Measurements from ENCODE around the gene FETUB. TPM values are rescaled to one million over a fixed set of nuclear protein-coding genes. Genes with fewer than 3 reads are reported as not detected.

The FETUB gene
- total and polyA plus RNA-seq, 2 donors (not counting 3 experiments of a cell fraction or from before 2014, with no cell fraction given) = not detected

DNA sequence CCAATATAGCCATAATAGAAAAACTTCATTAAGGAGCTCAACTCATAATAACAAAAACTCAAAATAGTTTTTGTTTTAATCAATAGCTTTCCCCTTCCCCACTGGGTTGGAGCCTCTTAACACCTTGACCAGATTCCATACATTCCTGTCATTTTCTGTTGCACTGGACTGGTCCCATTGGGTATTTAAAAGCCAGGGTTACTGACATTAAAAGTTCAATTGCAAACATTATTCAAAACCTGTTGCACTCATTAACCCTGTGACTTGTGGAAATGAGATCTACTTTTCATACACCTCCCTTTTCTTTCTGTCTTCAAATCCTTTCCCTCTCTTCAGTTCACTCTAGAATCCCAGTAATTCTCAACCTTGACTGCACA is 23.9 kb downstream of the FETUB start:
- H3K27me3 ChIP-seq (ENCODE audit: control insufficient read depth in 2 of 2, insufficient read depth in 2 of 2, low read length in 2 of 2) = peaks cover 0 to 2% of the 10 kb centered on the region in 2 experiments
- CTCF ChIA-PET = no interaction called here
- H3K9ac ChIP-seq (replicated peaks; ENCODE audit: extremely low read depth, insufficient read depth, low read length) = no peak overlapping the region
- H3K4me1 ChIP-seq (ENCODE audit: control insufficient read depth, extremely low read depth, insufficient read depth, low read length) = no peaks in the 10 kb centered on the region
- H3K4me2 ChIP-seq (ENCODE audit: insufficient read depth, low read length) = no peak overlapping the region
- no TSS peak for BruUV-seq (replicated peaks)
- no peaks in the 10 kb centered on the region for H3K9me1 ChIP-seq (replicated peaks; ENCODE audit: control insufficient read depth, extremely low read depth, insufficient read depth, low read length)
- no peak overlapping the region for H3K27ac ChIP-seq (ENCODE audit: insufficient read depth, low read depth, low read length)
- no peaks in the 10 kb centered on the region for H3K79me2 ChIP-seq (ENCODE audit: control insufficient read depth, insufficient read depth, low read length)
- no peak for FAIRE-seq
- dilution Hi-C loops (cut with MboI; ENCODE audit: extremely low pct_ligation_motif_present, low sequenced_read_pairs) = no loop called here
- H3K4me3 ChIP-seq (replicated peaks in 1 of 3; ENCODE audit: insufficient read depth in 1 of 3, low read depth in 1 of 3, low read length in 3 of 3) = no peak overlapping the region
- no peaks in the 10 kb centered on the region for H3K9me3 ChIP-seq (replicated peaks; ENCODE audit: control insufficient read depth, insufficient read depth, low read length)
- H4K20me1 ChIP-seq (replicated peaks; ENCODE audit: control insufficient read depth, extremely low read depth, insufficient read depth, low read length) = no peaks in the 10 kb centered on the region
- TF ChIP-seq, protein P1, sequence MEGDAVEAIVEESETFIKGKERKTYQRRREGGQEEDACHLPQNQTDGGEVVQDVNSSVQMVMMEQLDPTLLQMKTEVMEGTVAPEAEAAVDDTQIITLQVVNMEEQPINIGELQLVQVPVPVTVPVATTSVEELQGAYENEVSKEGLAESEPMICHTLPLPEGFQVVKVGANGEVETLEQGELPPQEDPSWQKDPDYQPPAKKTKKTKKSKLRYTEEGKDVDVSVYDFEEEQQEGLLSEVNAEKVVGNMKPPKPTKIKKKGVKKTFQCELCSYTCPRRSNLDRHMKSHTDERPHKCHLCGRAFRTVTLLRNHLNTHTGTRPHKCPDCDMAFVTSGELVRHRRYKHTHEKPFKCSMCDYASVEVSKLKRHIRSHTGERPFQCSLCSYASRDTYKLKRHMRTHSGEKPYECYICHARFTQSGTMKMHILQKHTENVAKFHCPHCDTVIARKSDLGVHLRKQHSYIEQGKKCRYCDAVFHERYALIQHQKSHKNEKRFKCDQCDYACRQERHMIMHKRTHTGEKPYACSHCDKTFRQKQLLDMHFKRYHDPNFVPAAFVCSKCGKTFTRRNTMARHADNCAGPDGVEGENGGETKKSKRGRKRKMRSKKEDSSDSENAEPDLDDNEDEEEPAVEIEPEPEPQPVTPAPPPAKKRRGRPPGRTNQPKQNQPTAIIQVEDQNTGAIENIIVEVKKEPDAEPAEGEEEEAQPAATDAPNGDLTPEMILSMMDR (IDR thresholded peaks at IDR 0.05; ENCODE audit: extremely low read depth in 1 of 2, insufficient read depth in 1 of 2, low read depth in 1 of 2, low read length in 2 of 2) = no peak
- TF ChIP-seq GATA2 (IDR thresholded peaks at IDR 0.05; ENCODE audit: insufficient read depth, insufficient read length, low read depth, low read length) (no peak), EZH2 (IDR thresholded peaks at IDR 0.05; ENCODE audit: borderline replicate concordance, low read depth, low read length, severe bottlenecking) (no peak), FOS (IDR thresholded peaks at IDR 0.05; ENCODE audit: borderline replicate concordance, insufficient read depth, low read length) (no peak), MYC (IDR thresholded peaks at IDR 0.05; ENCODE audit: low read depth, low read length) (no peak), POLR2A (IDR thresholded peaks at IDR 0.05; ENCODE audit: low read depth, low read length) (no peak), POLR2AphosphoS5 (IDR thresholded peaks at IDR 0.05; ENCODE audit: insufficient read depth, low read depth, low read length) (no peak), JUN (IDR thresholded peaks at IDR 0.05; ENCODE audit: borderline replicate concordance, insufficient read depth, insufficient read length, low read depth) (no peak)
- TF ChIP-seq, protein P2, sequence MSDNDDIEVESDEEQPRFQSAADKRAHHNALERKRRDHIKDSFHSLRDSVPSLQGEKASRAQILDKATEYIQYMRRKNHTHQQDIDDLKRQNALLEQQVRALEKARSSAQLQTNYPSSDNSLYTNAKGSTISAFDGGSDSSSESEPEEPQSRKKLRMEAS (IDR thresholded peaks at IDR 0.05; ENCODE audit: insufficient read depth, insufficient read length) = no peak
- no peak for DNase-seq (ENCODE audit: low read depth, low spot score)
- POLR2A ChIA-PET = no interaction called here
- intact Hi-C loops (cut with micrococcal nuclease) = no loop called here
- no peak overlapping the region for H2AFZ ChIP-seq (ENCODE audit: low read depth, low read length)
- no peaks in the 10 kb centered on the region for H3K36me3 ChIP-seq (ENCODE audit: control insufficient read depth in 2 of 2, extremely low read depth in 1 of 2, insufficient read depth in 2 of 2, low read length in 2 of 2)

Measured in endothelial cell of umbilical vein (primary cell).